ENCODE results near the gene TBC1D16.
"Not testable (repeated sequence)": the region's sequence is repeated elsewhere in the genome, so short reads cannot be mapped to it uniquely, and the experiment has no call there.

The TBC1D16 gene

GRCh38 chr17:79904865-79905264 is 130.8 kb downstream of the TBC1D16 start:
- no peak for DNase-seq (ENCODE audit: insufficient read length)

GRCh38 chr17:79902146-79902791 is 133.4 kb downstream of the TBC1D16 start:
- no peak for DNase-seq (ENCODE audit: insufficient read length)
- FAIRE-seq = no peak
- no peak for TF ChIP-seq POLR2AphosphoS5 (IDR thresholded peaks at IDR 0.05; ENCODE audit: low read depth, low read length)
- no peak for TF ChIP-seq TAF1 (IDR thresholded peaks at IDR 0.05; ENCODE audit: borderline replicate concordance, low read depth, low read length)
- TF ChIP-seq POLR2A (IDR thresholded peaks at IDR 0.05; ENCODE audit: low read depth, low read length) = no peak

More at GRCh38 chr17:79904865-79905264, 130.8 kb downstream of the TBC1D16 start:
- FAIRE-seq = no peak
- no peak for TF ChIP-seq TAF1 (IDR thresholded peaks at IDR 0.05; ENCODE audit: borderline replicate concordance, low read depth, low read length)

GRCh38 chr17:79901131-79901530 is 134.5 kb downstream of the TBC1D16 start:
- TF ChIP-seq POLR2AphosphoS5 (IDR thresholded peaks at IDR 0.05; ENCODE audit: low read depth, low read length) = no peak
- no peak for TF ChIP-seq POLR2A (IDR thresholded peaks at IDR 0.05; ENCODE audit: low read depth, low read length)
- TF ChIP-seq TAF1 (IDR thresholded peaks at IDR 0.05; ENCODE audit: borderline replicate concordance, low read depth, low read length) = no peak
- no peak for DNase-seq (ENCODE audit: insufficient read length)
- no peak for FAIRE-seq

GRCh38 chr17:79899584-79899983 is 136.1 kb downstream of the TBC1D16 start:
- FAIRE-seq = no peak
- TF ChIP-seq TAF1 (IDR thresholded peaks at IDR 0.05; ENCODE audit: borderline replicate concordance, low read depth, low read length) (no peak), POLR2A (IDR thresholded peaks at IDR 0.05; ENCODE audit: low read depth, low read length) (no peak), POLR2AphosphoS5 (IDR thresholded peaks at IDR 0.05; ENCODE audit: low read depth, low read length) (no peak)
- DNase-seq (ENCODE audit: insufficient read length) = no peak

- FAIRE-seq = no peak
- DNase-seq (ENCODE audit: insufficient read length) = no peak
- no peak for TF ChIP-seq POLR2A (IDR thresholded peaks at IDR 0.05; ENCODE audit: low read depth, low read length)
- no peak for TF ChIP-seq TAF1 (IDR thresholded peaks at IDR 0.05; ENCODE audit: borderline replicate concordance, low read depth, low read length)
- no peak for TF ChIP-seq POLR2AphosphoS5 (IDR thresholded peaks at IDR 0.05; ENCODE audit: low read depth, low read length)
Observed at GRCh38 chr17:79897243-79898063, 138.2 kb downstream of the TBC1D16 start.

GRCh38 chr17:79893457-79893856 is 142.2 kb downstream of the TBC1D16 start:
- not testable (repeated sequence) for FAIRE-seq; DNase-seq (ENCODE audit: insufficient read length)

- TF ChIP-seq POLR2A (IDR thresholded peaks at IDR 0.05; ENCODE audit: low read depth, low read length) (no peak), POLR2AphosphoS5 (IDR thresholded peaks at IDR 0.05; ENCODE audit: low read depth, low read length) (no peak), TAF1 (IDR thresholded peaks at IDR 0.05; ENCODE audit: borderline replicate concordance, low read depth, low read length) (no peak)
- FAIRE-seq = no peak
- DNase-seq (ENCODE audit: insufficient read length) = no peak
Observed at GRCh38 chr17:79892457-79893241, 143.0 kb downstream of the TBC1D16 start.

GRCh38 chr17:79891113-79891730 is 144.4 kb downstream of the TBC1D16 start:
- no peak for DNase-seq (ENCODE audit: insufficient read length)
- TF ChIP-seq POLR2A (IDR thresholded peaks at IDR 0.05; ENCODE audit: low read depth, low read length) = no peak
- no peak for FAIRE-seq

GRCh38 chr17:79890706-79891105 is 145.0 kb downstream of the TBC1D16 start:
- no peak for DNase-seq (ENCODE audit: insufficient read length)
- no peak for TF ChIP-seq TAF1 (IDR thresholded peaks at IDR 0.05; ENCODE audit: borderline replicate concordance, low read depth, low read length)
- no peak for FAIRE-seq

- FAIRE-seq (no peak), DNase-seq (ENCODE audit: insufficient read length) (no peak)
- TF ChIP-seq TAF1 (IDR thresholded peaks at IDR 0.05; ENCODE audit: borderline replicate concordance, low read depth, low read length) (no peak), POLR2AphosphoS5 (IDR thresholded peaks at IDR 0.05; ENCODE audit: low read depth, low read length) (no peak), POLR2A (IDR thresholded peaks at IDR 0.05; ENCODE audit: low read depth, low read length) (no peak)
Observed at GRCh38 chr17:79888811-79889634, 146.6 kb downstream of the TBC1D16 start.

- TF ChIP-seq POLR2A (IDR thresholded peaks at IDR 0.05; ENCODE audit: low read depth, low read length) = no peak
- no peak for TF ChIP-seq POLR2AphosphoS5 (IDR thresholded peaks at IDR 0.05; ENCODE audit: low read depth, low read length)
- TF ChIP-seq TAF1 (IDR thresholded peaks at IDR 0.05; ENCODE audit: borderline replicate concordance, low read depth, low read length) = no peak
- no peak for DNase-seq (ENCODE audit: insufficient read length)
- FAIRE-seq = no peak
Observed at GRCh38 chr17:79888009-79888540, 147.6 kb downstream of the TBC1D16 start.

Measured in GM12892 (cell line).